22Rv1 (cell line): ENCODE results near the gene LRRC3B.

Experiments used
- H3K27ac ChIP-seq: fragments of 450-650 bp; 2 replicates; pipeline ENCODE4 v1.5.1; 2017
- ZFX ChIP-seq: fragments of 450-650 bp; IDR thresholded peaks from 2 replicates; pipeline ENCODE4 v1.6.1; 2017; ENCODE audit warnings: antibody characterized with exemption, borderline replicate concordance
- TF ChIP-seq, protein P1 (sequence below): fragments of 450-650 bp; IDR thresholded peaks from 2 replicates; pipeline ENCODE4 v1.5.1; 2017; ENCODE audit warnings: mild to moderate bottlenecking

The LRRC3B gene

GRCh38 chr3:26721047-26721446, 98.5 kb downstream of the LRRC3B start:
- no peak for TF ChIP-seq ZFX
- TF ChIP-seq, protein P1, sequence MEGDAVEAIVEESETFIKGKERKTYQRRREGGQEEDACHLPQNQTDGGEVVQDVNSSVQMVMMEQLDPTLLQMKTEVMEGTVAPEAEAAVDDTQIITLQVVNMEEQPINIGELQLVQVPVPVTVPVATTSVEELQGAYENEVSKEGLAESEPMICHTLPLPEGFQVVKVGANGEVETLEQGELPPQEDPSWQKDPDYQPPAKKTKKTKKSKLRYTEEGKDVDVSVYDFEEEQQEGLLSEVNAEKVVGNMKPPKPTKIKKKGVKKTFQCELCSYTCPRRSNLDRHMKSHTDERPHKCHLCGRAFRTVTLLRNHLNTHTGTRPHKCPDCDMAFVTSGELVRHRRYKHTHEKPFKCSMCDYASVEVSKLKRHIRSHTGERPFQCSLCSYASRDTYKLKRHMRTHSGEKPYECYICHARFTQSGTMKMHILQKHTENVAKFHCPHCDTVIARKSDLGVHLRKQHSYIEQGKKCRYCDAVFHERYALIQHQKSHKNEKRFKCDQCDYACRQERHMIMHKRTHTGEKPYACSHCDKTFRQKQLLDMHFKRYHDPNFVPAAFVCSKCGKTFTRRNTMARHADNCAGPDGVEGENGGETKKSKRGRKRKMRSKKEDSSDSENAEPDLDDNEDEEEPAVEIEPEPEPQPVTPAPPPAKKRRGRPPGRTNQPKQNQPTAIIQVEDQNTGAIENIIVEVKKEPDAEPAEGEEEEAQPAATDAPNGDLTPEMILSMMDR: no peak
- no peak overlapping the region for H3K27ac ChIP-seq

GRCh38 chr3:26731843-26732242, 109.3 kb downstream of the LRRC3B start:
- H3K27ac ChIP-seq: no peak overlapping the region
- TF ChIP-seq, protein P1: no peak
- no peak for TF ChIP-seq ZFX

DNA sequence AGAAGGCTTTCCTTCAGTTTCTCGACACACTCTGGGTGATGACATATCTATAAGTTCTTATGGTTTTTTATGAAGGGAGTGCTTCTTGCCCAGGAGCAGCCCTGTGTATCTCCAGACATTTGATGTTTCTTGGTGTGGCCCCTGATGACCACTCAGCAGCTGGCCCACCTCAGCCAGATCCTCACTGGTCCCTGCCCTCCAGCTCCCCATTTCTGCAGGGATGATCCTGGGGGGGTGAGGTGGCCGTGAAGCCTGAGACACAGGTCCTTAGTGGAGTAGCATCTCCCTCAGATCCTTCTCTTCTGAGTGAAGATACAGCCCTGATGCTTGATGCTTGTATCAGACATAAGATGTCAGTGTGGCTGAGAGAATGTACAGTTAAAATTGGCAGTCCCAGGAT, 127.7 kb downstream of the LRRC3B start:
- H3K27ac ChIP-seq: no peak overlapping the region
- TF ChIP-seq, protein P1: no peak
- no peak for TF ChIP-seq ZFX

DNA sequence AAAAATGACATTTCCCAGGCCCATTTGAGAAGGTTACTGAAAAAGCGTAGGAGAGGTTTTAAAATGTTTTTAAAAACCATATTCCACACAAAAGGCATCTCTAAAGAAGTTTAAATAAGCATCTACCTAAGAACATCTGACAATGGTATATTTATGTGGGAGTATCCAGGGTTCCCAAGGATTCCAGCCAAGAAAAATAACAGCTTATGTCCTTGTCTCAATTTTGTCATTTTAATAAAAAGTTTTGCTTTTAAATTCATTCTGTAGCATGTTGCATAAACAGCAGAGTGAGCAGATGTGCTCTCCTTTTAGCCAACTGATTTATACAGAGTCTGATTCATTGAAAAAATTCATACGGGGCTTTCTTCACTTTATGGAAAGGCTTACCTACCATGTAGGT, 129.9 kb downstream of the LRRC3B start:
- no peak overlapping the region for H3K27ac ChIP-seq
- TF ChIP-seq, protein P1: no peak
- no peak for TF ChIP-seq ZFX

DNA sequence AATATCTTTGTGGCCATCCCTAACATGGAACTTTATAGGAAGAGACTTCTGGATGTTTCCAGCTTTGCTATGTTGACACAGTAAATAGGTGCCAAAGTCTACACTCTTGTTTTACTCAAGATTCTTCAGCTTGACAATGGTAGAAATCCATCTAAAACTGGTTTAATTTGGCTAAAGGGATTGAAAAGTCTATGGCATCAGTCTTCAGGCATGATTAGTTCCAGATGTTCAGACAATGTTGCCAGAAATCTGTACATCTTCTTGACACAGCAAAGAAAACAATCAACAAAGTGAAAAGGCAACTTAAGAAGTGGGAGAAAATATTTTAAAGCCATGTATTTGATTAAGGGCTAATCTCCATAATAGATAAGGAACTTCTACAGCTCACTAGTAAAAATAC, 130.5 kb downstream of the LRRC3B start:
- TF ChIP-seq ZFX: no peak
- TF ChIP-seq, protein P1: no peak
- no peak overlapping the region for H3K27ac ChIP-seq

DNA sequence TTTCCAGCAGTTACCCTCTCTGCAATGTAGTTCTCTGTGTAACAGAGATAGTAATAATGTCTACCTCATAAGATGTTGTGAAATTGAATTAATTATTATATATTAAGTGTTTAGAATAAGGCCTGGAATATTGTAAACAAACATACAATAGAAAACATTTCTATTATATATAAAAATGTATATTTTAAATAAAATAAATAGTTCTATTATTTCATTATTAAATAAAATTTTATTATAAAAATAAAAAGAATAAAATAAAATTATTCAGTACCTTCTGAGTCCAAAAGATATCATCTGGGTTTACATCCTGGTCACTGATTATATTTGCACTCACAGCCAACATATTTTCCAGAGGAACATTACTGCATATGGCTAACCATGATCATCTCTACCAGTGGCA, 135.4 kb downstream of the LRRC3B start:
- no peak for TF ChIP-seq ZFX
- TF ChIP-seq, protein P1: no peak
- H3K27ac ChIP-seq: no peak overlapping the region
